ENCODE data around the gene HCLS1.

GRCh38 chr3:121661376-121661775 is 673 bp upstream of the HCLS1 start:
- TF ChIP-seq CTCF (IDR thresholded peaks at IDR 0.05) (no peak), POLR2AphosphoS5 (IDR thresholded peaks at IDR 0.05) (no peak), POLR2A (IDR thresholded peaks at IDR 0.05) (no peak)

All from gastroesophageal sphincter (tissue), 3 donors.